Measurements from ENCODE around the gene SNAP29.
"Not testable (repeated sequence)": the region's sequence is repeated elsewhere in the genome, so short reads cannot be mapped to it uniquely, and the experiment has no call there.

The SNAP29 gene

DNA sequence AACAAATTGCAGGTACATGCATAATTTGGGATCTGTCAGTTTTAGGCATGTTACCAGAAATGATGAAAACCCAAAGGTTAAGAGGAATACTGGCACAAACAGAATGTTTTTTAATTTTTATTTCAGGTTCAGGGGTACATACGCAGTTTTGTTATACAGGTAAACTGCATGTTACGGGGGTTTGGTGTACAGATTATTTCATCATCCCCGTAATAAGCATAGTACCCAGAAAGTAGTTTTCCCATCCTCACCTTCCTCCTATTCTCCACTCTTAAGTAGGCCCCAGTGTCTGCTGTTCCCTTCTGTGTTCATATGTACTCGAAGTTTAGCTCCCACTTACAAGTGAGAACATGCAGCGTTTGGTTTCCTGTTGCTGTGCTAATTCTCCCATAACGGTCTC is 33.2 kb upstream of the SNAP29 start:
- Mint-ChIP-seq H3K4me1 (no peaks in the 10 kb centered on the region), H3K4me3 (no peak overlapping the region), H3K27me3 (no peaks in the 10 kb centered on the region), H3K9me3 (no peaks in the 10 kb centered on the region), H3K27ac (no peak overlapping the region)
- DNase-seq (no peak), ATAC-seq (no peak)

- H3K4me1 Mint-ChIP-seq, H3K4me3 Mint-ChIP-seq, H3K27me3 Mint-ChIP-seq, ATAC-seq, DNase-seq, H3K9me3 Mint-ChIP-seq: not testable (repeated sequence)
- H3K27ac Mint-ChIP-seq: peak overlapping the region in 1 of 2 donors; percentile 17
Observed at GRCh38 chr22:20826373-20827152, 32.2 kb upstream of the SNAP29 start.

DNA sequence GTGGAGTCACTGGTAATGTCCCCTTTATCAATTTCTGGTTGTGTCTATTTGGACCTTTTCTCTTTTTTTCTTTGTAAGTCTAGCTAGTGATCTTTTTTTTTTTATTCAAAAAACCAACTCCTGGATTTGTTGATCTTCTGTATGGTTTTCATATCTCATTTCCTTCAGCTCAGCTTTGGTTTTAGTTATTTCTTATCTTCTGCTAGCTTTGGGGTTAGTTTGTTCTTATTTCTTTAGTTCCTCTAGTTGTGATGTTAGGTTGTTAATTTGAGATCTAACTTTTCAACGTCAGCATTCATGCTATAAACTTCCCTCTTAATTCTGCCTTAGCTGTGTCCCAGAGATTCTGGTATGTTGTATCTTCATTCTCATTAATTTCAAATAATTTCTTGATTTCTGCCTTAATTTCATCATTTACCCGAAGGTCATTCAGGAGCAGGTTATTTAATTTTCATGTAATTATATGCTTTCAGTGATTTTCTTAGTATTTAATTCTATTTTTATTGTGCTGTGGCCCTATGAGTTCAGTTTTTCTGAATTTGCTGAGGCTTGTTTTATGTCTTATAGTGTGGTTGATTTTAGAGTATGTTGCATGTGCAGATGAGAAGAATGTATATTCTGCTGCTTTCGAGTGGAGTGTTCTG is 29.2 kb upstream of the SNAP29 start:
- H3K4me3 Mint-ChIP-seq: no peak overlapping the region
- no peaks in the 10 kb centered on the region for H3K27me3 Mint-ChIP-seq
- DNase-seq (no peak), ATAC-seq (no peak)
- H3K4me1 Mint-ChIP-seq: no peaks in the 10 kb centered on the region
- H3K9me3 Mint-ChIP-seq: no peaks in the 10 kb centered on the region
- no peak overlapping the region for H3K27ac Mint-ChIP-seq

DNA sequence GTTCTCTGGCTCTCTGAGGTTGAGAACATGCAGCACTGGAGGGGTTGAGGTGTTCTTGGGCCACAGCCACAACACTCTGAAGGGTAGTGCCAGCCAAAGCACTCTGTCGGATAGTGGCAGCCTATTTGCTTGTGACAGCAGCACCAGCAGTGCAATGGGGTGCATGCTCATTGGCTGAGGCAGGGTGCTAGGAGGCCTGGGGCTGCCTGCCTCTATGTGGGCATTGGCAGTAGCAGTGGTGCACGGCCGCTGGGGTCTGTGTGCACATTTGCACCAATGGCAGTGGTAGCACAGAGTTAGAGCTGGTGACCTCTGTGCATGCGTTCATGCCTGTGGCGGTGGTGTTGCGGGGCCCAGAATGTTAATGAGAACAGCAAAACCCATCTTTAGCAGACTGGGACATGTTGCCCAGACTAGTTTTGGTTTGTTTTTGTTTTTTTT is 25.6 kb upstream of the SNAP29 start:
- ATAC-seq: no peak
- Mint-ChIP-seq H3K4me3 (no peak overlapping the region), H3K9me3 (no peaks in the 10 kb centered on the region), H3K4me1 (no peaks in the 10 kb centered on the region), H3K27ac (no peak overlapping the region), H3K27me3 (no peaks in the 10 kb centered on the region)
- DNase-seq: no peak

- DNase-seq (no peak), ATAC-seq (no peak)
- no peak overlapping the region for H3K4me3 Mint-ChIP-seq
- no peak overlapping the region for H3K27ac Mint-ChIP-seq
- no peaks in the 10 kb centered on the region for H3K4me1 Mint-ChIP-seq
- no peaks in the 10 kb centered on the region for H3K9me3 Mint-ChIP-seq
- H3K27me3 Mint-ChIP-seq: no peaks in the 10 kb centered on the region
Observed at GRCh38 chr22:20834206-20834605, 24.6 kb upstream of the SNAP29 start.

DNA sequence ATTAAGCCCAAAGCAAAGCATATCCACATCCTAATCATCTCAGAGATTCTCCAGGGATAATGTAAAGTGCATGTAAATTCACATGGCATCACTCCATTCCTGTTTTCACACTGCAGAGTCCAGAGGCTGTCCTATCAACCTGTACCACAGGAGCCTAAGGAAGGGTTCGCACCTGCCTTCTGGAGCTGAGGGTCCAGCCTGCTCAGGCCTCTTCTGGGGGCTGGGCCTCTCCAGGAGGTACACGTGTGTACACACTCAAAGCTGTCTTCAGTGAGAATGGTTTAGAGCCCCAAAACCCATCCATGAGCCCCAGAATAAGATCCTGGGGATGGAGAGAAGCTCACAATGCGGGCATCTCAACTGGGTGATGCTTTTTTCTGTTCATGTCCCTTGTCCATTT is 24.1 kb upstream of the SNAP29 start:
- no peak for DNase-seq
- H3K4me3 Mint-ChIP-seq: no peak overlapping the region
- H3K27me3 Mint-ChIP-seq: no peaks in the 10 kb centered on the region
- no peak for ATAC-seq
- no peaks in the 10 kb centered on the region for H3K4me1 Mint-ChIP-seq
- H3K9me3 Mint-ChIP-seq: no peaks in the 10 kb centered on the region
- no peak overlapping the region for H3K27ac Mint-ChIP-seq

DNA sequence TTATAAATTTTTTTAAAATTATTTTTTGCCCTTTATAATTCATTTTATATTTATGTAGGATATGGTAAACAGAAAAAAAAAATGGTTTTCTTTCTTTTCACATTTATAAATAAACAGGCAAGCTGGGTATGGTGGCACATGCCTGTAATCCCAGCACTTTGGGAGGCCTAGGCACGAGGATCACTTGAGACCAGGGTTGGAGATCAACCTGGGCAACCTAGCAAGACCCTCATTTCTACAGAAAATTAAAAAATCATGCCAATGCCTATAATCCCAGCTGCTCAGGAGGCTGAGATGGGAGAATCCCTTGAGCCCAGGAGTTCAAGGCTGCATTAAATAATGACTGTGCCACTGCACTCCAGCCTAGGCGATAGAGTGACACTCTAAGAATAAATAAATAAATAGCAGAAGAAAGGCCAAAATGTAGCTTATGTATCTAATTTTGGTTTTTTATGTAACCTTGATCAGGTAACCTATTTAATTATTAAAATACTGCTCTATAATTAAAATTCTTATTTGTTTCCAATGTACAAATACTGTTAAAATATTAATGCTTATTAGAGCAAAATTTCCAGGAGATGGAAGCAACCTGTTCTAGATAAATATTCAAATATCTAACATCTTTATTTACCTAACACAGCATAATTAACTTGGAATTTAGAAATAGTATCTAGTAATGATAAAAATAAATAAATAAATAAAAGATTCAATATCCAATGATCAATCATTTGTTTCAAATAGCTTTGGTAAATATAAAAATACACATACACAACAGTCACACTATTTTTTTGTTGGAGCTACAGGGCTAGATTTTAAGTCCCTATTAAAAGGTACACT is 21.6 kb upstream of the SNAP29 start:
- H3K4me1 Mint-ChIP-seq: peaks cover 22% of the 10 kb centered on the region
- no peak for ATAC-seq
- no peak for DNase-seq
- no peaks in the 10 kb centered on the region for H3K27me3 Mint-ChIP-seq
- H3K27ac Mint-ChIP-seq: no peak overlapping the region
- no peak overlapping the region for H3K4me3 Mint-ChIP-seq
- no peaks in the 10 kb centered on the region for H3K9me3 Mint-ChIP-seq

DNA sequence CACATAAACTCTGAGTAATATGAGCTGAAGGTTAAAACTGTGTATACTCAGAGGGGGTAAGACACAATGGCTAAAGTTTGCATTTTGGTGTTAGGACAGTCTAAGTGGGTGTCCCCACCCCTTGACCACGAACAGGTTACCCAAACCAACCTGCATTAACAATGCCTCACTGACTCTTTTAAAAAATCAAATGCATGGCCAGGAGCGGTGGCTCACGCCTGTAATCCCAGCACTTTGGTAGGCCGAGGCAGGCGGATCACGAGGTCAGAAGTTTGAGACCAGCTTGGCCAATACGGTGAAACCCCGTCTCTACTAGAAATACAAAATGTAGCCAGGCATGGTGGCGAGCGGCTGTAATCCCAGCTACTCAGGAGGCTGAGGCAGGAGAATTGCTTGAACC is 19.5 kb upstream of the SNAP29 start:
- not testable (repeated sequence) for DNase-seq, H3K27me3 Mint-ChIP-seq, H3K4me3 Mint-ChIP-seq, H3K9me3 Mint-ChIP-seq, ATAC-seq, H3K27ac Mint-ChIP-seq
- H3K4me1 Mint-ChIP-seq: peaks cover 29% of the 10 kb centered on the region

DNA sequence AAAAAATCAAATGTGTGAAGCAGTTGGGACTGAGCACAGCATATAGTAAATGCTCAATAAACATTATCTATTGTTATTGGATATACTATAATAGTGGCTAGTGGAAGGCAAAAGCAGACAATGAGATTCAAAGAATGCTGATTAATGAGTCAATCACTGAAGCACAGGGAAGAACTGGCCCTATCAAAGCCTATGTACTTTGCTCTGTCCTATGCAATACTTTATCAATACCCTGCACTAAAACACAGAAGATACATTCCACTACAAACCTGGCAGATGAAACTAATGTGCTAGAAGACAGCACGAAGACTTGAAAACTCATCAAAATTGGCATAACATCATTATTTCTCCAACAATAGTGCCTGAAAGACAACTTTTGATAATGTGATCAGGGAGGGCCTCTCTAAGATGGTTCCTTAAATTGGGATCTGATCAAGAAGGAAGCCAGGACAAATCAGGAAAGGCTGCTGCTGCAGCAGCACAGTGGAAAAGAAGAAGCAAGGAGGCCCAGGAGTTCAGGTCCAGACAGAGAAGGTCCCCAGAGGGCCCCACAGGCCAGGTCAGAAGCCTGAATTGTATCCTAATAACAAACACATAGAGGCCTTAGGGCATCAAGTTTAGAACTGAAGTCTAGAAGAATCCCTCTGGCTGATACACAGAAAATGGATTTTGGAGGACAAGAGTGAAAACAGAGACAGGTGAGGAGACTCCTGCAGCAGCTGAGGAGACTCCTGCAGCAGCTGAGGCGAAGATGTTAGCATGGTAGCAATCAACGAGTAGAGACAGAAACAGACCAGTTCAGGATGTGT is 18.8 kb upstream of the SNAP29 start:
- DNase-seq (no peak), ATAC-seq (no peak)
- Mint-ChIP-seq H3K4me3 (no peak overlapping the region), H3K9me3 (no peaks in the 10 kb centered on the region), H3K27me3 (no peaks in the 10 kb centered on the region), H3K4me1 (peaks cover 36% of the 10 kb centered on the region), H3K27ac (no peak overlapping the region)

DNA sequence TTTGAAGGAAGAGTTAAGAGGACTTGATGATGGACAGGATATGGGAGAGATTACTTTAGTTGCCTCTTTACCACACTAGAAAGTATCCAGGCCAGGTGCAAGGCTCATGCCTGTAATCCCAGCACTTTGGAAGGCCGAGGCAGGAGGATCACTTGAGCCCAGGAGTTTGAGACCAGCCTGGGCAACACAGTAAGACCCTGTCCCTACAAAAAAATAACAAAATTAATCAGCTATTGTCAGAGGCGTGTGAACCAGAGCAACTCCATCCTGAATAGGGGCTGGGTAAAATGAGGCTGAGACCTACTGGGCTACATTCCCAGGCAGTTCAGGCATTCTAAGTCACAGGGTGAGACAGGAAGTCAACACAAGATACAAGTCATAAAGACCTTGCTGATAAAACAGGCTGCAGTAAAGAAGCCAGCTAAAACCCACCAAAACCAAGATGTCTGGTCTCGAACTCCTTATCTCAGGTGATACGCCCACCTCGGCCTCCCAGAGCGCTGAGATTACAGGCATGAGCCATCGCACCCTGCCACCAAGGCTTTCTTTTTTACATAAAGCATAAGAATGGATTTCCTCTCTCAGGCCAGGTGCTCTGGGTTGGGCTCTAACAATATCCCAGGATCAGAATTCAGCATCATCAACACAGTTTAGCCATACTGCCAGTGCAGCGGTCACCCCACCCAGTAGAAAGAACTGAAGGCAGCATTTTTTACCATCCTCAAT is 18.0 kb upstream of the SNAP29 start:
- no peak for DNase-seq
- H3K4me3 Mint-ChIP-seq: no peak overlapping the region
- H3K4me1 Mint-ChIP-seq: peaks cover 41% of the 10 kb centered on the region

GRCh38 chr22:20843501-20843900 is 15.3 kb upstream of the SNAP29 start:
- Mint-ChIP-seq H3K4me1 (peaks cover 46% of the 10 kb centered on the region), H3K9me3 (no peaks in the 10 kb centered on the region), H3K27ac (no peak overlapping the region), H3K4me3 (no peak overlapping the region), H3K27me3 (no peaks in the 10 kb centered on the region)
- ATAC-seq: no peak
- DNase-seq: no peak

More for the DNA sequence above, 18.0 kb upstream of the SNAP29 start:
- no peak for ATAC-seq
- Mint-ChIP-seq H3K27ac (peak overlapping the region; percentile 36 to 74), H3K9me3 (no peaks in the 10 kb centered on the region), H3K27me3 (no peaks in the 10 kb centered on the region)

- ATAC-seq: no peak
- no peaks in the 10 kb centered on the region for H3K27me3 Mint-ChIP-seq
- peaks cover 52% of the 10 kb centered on the region for H3K4me1 Mint-ChIP-seq
- no peaks in the 10 kb centered on the region for H3K9me3 Mint-ChIP-seq
- no peak overlapping the region for H3K4me3 Mint-ChIP-seq
- DNase-seq: no peak
- no peak overlapping the region for H3K27ac Mint-ChIP-seq
Observed at GRCh38 chr22:20844055-20845037, 14.5 kb upstream of the SNAP29 start.

- ATAC-seq (no peak), DNase-seq (no peak)
- no peak overlapping the region for H3K27ac Mint-ChIP-seq
- H3K4me1 Mint-ChIP-seq: peaks cover 36% of the 10 kb centered on the region
- H3K9me3 Mint-ChIP-seq: no peaks in the 10 kb centered on the region
- H3K27me3 Mint-ChIP-seq: no peaks in the 10 kb centered on the region
- H3K4me3 Mint-ChIP-seq: no peak overlapping the region
Observed at GRCh38 chr22:20847318-20847822, 11.4 kb upstream of the SNAP29 start.

- peak overlapping the region in 1 of 2 donors; percentile 92 for H3K27ac Mint-ChIP-seq
- ATAC-seq (no peak), DNase-seq (no peak)
- peaks cover 48% of the 10 kb centered on the region for H3K4me1 Mint-ChIP-seq
- H3K9me3 Mint-ChIP-seq: no peaks in the 10 kb centered on the region
- H3K27me3 Mint-ChIP-seq: no peaks in the 10 kb centered on the region
- no peak overlapping the region for H3K4me3 Mint-ChIP-seq
Observed at GRCh38 chr22:20852076-20852475, 6.7 kb upstream of the SNAP29 start.

Measured in stimulated activated naive CD8-positive, alpha-beta T cell treated with anti-CD3 and anti-CD28 coated beads, Interleukin-15, amount 100 ng/mL, for 72 hours (primary cell).